ENCODE measurements around the gene FLYWCH2.

DNA sequence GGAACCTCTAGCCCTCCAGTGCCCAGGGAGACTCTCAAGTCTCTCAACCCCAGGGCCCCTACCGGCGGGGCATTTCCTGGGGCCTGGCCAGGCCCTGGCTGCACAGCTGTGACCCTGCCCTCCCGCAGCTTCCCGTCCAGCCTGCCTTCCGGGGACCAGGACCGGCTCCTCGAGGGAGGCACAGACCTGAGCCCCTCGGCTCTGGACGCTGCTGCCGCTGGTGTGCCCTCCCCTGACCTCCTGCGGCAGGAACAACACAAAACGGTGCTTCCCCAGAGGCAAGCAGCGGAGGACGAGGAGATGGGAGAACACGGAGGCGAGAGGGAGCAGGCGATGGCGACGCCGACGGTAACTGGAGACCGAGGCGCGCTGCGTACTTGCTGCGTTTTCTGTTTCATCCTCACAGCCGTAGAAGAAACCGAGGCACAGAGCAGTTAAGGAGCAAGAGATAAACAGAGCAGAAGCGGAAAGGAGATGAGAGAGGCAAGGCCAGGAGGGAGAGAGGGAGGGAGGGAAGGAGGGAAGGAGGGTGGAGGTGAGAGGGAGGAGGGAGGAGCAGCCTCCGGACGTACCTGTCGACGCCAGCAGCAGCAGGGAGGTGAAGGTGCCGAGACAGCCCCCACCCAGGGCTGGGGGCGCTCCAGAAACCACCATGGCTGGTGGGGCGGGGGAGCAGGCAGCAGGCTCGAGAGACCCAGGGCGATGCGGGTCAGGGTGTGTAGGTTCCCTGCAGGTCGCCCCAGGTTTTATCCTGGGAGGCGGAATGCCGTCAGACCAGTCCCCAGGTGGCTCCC, 25.4 kb upstream of the FLYWCH2 start, which contains the start of gene PRSS22:
- TF ChIP-seq, protein P1, sequence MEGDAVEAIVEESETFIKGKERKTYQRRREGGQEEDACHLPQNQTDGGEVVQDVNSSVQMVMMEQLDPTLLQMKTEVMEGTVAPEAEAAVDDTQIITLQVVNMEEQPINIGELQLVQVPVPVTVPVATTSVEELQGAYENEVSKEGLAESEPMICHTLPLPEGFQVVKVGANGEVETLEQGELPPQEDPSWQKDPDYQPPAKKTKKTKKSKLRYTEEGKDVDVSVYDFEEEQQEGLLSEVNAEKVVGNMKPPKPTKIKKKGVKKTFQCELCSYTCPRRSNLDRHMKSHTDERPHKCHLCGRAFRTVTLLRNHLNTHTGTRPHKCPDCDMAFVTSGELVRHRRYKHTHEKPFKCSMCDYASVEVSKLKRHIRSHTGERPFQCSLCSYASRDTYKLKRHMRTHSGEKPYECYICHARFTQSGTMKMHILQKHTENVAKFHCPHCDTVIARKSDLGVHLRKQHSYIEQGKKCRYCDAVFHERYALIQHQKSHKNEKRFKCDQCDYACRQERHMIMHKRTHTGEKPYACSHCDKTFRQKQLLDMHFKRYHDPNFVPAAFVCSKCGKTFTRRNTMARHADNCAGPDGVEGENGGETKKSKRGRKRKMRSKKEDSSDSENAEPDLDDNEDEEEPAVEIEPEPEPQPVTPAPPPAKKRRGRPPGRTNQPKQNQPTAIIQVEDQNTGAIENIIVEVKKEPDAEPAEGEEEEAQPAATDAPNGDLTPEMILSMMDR (IDR thresholded peaks at IDR 0.05) = no peak
- TF ChIP-seq POLR2A (IDR thresholded peaks at IDR 0.05) = peak in 1 of 2 donors; percentile 42

Data from thyroid gland (tissue), 4 donors.